Measurements from ENCODE around the gene GLCE.

DNA sequence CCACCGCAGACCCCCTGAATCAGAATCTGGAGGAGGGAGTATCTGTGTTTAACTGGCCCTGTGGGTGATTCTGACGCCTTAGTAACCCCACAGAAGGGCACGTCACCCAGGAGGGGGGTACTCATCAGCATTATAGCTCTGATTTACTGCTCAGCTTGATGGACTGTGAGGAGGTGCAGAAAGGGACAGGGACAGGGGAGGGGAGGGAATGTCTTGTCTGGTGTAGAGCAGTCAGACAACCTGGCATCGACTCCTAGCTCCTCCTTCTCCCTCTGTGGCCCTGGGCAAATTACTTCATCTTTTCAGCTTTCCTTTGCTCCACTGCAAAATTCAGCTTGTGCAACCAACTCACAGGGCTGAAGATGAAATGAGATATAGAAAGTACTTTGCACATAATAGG, 42.3 kb upstream of the GLCE start:
- TF ChIP-seq, protein P1, sequence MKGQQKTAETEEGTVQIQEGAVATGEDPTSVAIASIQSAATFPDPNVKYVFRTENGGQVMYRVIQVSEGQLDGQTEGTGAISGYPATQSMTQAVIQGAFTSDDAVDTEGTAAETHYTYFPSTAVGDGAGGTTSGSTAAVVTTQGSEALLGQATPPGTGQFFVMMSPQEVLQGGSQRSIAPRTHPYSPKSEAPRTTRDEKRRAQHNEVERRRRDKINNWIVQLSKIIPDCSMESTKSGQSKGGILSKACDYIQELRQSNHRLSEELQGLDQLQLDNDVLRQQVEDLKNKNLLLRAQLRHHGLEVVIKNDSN (IDR thresholded peaks at IDR 0.05): no peak
- no peak for TF ChIP-seq EP300 (IDR thresholded peaks at IDR 0.05; ENCODE audit: borderline replicate concordance)
- TF ChIP-seq TEAD4 (IDR thresholded peaks at IDR 0.05): no peak
- no peak for TF ChIP-seq FOXM1 (IDR thresholded peaks at IDR 0.05; ENCODE audit: borderline replicate concordance, low read depth)
- TF ChIP-seq TAF1 (IDR thresholded peaks at IDR 0.05; ENCODE audit: low read depth): no peak
- TF ChIP-seq EGR1 (IDR thresholded peaks at IDR 0.05): no peak
- TF ChIP-seq, protein P2, sequence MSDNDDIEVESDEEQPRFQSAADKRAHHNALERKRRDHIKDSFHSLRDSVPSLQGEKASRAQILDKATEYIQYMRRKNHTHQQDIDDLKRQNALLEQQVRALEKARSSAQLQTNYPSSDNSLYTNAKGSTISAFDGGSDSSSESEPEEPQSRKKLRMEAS (IDR thresholded peaks at IDR 0.05): no peak
- no peak for TF ChIP-seq CEBPB (IDR thresholded peaks at IDR 0.05)
- TF ChIP-seq YY1 (IDR thresholded peaks at IDR 0.05; ENCODE audit: low read depth): no peak
- no peak for TF ChIP-seq NFIC (IDR thresholded peaks at IDR 0.05)
- TF ChIP-seq, protein P3, sequence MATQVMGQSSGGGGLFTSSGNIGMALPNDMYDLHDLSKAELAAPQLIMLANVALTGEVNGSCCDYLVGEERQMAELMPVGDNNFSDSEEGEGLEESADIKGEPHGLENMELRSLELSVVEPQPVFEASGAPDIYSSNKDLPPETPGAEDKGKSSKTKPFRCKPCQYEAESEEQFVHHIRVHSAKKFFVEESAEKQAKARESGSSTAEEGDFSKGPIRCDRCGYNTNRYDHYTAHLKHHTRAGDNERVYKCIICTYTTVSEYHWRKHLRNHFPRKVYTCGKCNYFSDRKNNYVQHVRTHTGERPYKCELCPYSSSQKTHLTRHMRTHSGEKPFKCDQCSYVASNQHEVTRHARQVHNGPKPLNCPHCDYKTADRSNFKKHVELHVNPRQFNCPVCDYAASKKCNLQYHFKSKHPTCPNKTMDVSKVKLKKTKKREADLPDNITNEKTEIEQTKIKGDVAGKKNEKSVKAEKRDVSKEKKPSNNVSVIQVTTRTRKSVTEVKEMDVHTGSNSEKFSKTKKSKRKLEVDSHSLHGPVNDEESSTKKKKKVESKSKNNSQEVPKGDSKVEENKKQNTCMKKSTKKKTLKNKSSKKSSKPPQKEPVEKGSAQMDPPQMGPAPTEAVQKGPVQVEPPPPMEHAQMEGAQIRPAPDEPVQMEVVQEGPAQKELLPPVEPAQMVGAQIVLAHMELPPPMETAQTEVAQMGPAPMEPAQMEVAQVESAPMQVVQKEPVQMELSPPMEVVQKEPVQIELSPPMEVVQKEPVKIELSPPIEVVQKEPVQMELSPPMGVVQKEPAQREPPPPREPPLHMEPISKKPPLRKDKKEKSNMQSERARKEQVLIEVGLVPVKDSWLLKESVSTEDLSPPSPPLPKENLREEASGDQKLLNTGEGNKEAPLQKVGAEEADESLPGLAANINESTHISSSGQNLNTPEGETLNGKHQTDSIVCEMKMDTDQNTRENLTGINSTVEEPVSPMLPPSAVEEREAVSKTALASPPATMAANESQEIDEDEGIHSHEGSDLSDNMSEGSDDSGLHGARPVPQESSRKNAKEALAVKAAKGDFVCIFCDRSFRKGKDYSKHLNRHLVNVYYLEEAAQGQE (IDR thresholded peaks at IDR 0.05; ENCODE audit: low read depth): no peak
